ENCODE results near the gene ARHGDIB.

DNA sequence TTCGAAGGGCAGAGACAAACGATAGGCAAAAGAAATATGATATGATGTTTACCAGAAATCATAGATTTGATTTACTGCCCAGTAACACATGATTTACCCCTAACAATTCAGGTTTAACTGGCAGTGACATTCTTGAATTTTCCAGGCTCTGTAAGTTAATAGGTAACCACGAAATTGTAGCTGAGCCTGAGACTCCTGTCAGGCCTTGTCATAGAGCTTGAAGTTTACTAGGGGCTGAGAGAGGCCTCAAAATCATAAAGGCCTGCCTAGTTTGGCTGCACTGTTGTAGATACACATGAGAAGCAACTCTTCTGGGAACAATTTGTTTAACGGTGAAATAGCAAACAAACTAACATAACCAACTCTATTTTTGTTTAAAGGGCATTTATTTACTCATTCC, 26.4 kb downstream of the ARHGDIB start:
- TF ChIP-seq, protein P1, sequence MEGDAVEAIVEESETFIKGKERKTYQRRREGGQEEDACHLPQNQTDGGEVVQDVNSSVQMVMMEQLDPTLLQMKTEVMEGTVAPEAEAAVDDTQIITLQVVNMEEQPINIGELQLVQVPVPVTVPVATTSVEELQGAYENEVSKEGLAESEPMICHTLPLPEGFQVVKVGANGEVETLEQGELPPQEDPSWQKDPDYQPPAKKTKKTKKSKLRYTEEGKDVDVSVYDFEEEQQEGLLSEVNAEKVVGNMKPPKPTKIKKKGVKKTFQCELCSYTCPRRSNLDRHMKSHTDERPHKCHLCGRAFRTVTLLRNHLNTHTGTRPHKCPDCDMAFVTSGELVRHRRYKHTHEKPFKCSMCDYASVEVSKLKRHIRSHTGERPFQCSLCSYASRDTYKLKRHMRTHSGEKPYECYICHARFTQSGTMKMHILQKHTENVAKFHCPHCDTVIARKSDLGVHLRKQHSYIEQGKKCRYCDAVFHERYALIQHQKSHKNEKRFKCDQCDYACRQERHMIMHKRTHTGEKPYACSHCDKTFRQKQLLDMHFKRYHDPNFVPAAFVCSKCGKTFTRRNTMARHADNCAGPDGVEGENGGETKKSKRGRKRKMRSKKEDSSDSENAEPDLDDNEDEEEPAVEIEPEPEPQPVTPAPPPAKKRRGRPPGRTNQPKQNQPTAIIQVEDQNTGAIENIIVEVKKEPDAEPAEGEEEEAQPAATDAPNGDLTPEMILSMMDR (IDR thresholded peaks at IDR 0.05) = no peak
- TF ChIP-seq EZH2phosphoT487 (IDR thresholded peaks at IDR 0.05) (no peak), EZH2 (IDR thresholded peaks at IDR 0.05) (no peak)

Data from neural progenitor cell (in vitro differentiated cells).